ENCODE data around the gene TTC6.

- no peak for TF ChIP-seq CTCF (IDR thresholded peaks at IDR 0.05)
- no peak for TF ChIP-seq ZFX (IDR thresholded peaks at IDR 0.05; ENCODE audit: borderline replicate concordance)
Measured at GRCh38 chr14:37579274-37579673, 16.2 kb upstream of the TTC6 start.

All from 22Rv1 (cell line).